Dedifferentiated amniotic fluid mesenchymal stem cell (primary cell): Measurements from ENCODE around the gene ACAA2.
"Not testable (repeated sequence)": the region's sequence is repeated elsewhere in the genome, so short reads cannot be mapped to it uniquely, and the experiment has no call there.

ENCODE experiments used
- DNase-seq: peaks from one replicate; pipeline ENCODE4 v3.0.0-alpha.2; 2016; ENCODE audit errors: extremely low spot score

Gene ACAA2

DNA sequence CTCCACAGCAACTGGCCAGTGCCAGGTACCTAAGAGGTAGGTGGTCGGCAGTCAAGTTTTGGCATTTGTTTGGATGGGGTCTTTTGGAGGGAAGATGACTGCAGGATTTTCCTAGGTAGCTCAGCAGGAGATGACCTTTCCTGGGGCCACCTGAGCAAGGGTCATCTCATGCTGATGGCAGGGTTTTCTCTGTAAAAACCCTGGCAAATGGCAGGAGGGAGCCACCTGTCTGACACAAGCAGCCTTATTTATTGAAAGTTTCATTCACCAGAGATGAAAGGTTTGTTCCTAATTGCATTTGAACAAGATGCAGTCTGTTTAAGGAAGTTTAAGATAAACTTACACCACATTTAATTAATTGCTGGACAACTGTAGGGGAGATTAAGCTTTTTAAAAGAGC lies 31.6 kb upstream of the ACAA2 start:
- DNase-seq: no peak

DNA sequence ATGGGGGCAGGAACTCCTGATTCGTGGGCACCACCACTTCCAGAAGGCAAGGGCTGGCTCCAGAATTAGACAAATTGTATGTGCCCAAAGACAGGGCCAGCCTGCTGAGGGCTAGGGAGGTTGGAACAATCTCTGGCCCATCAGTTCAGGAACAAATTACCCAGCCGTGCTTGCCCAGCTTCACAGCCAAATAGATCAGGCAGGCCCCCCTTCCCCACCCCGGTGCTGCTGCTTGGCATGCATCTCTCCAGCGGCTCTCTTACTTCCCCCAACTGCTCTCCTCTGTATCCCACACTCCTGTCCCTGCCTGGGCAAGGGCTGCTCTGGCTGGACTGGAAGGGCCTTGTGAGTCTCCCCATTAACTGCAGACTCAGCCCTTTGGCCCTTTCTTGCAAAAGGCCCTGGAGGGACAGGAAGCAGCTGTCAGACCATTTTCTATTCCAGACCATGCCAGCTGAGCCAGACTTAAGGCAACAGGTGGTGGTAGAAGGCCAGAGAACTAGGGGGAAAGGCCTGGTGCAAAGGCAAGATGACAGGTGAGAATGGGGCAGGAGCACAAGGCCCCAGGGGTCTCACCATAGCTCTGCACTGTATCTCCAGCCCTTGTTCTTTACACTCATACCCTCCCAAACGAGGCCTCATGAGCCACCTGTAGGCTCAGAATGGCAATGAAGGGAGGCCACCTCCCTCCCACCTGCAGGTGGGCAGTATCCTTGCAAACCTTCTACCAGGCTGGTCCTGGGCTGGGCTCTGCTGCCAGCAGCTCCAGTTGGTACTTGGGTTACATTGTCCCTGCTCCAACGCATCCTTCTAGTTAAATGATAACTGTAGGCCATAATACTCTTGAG lies 30.7 kb upstream of the ACAA2 start:
- DNase-seq: no peak

DNA sequence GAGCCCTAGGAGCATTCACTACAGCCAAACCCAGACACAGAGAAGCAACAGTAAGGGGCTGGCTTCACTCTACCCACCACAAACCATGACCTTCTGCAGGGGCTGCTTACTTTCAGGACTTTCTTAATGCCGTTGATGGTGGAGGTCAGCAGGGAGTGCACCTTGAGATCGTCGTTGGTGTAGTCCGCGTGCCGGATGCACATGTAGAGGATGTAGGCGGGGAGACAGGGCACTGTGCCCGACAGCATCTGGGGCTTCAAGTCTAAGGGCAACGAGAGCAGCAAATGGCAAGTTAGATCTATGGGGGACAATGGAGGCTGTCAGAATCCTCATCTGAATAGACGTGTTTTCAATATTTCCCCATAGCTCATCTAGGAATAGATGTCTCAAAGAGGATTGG lies 29.8 kb upstream of the ACAA2 start:
- no peak for DNase-seq

DNA sequence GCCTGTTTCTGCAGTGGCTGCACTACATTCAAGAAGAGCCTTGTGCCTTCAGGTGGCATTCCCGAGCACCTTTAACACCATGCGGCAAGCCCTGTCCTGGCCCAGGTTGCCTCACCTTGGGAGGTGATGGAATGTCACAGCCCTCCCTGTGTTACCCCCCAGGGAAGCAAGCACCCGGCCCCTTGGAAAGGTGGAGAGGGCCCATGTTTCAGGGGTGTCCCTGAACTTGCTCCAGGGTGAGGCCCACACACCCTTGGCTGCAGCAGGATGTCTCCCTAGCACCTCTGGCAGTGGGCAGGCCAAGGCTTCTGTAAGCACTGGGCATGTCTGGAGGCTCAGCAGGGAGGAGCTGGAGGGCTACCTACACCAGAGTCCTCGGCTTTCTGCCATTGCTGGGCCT lies 29.3 kb upstream of the ACAA2 start:
- no peak for DNase-seq

DNA sequence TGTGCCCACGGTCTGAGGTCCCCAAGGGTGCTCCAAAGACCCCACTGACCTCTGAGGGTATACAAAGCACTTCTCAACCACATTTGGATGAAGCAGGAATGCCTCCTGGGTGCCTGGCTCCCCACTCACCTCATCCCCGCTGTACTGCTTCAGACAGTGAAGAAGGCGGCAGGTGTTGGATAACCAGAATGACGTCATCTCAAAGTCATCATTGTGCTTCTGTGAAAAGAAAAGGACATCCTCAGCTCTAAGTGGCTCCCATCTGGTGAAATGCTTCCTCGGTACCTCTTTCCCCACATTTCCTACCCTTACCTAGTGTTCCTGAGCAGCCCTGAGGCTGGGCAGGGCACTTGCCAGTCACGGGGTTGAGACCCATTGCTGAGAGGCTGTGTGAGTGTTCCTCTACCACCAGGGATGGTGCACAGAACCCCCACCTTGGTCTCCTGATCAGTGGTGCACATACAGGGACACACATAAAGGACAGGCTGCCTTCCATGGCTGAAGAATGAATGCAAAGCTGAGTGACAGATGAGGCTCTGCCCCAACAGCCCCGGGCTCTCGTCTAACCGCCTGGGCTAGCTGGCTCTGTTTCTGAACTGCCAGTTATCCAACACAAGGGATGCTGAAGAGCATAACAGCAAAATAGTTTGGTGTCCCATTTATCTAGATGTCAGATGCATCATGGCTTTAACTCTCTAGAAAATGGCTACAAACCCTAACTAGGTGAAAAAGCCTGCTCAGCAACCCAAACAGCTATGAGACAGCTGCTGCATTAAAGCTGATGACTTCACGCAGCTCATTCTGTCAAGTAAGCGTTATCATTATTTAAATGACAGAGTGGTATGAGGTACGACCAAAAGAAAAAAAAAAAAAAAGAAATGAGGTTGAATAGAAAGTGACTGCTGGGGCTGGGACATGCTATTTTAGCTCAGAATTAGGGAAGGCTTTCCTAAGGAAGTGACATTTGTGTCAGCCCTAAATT lies 28.2 kb upstream of the ACAA2 start:
- no peak for DNase-seq

DNA sequence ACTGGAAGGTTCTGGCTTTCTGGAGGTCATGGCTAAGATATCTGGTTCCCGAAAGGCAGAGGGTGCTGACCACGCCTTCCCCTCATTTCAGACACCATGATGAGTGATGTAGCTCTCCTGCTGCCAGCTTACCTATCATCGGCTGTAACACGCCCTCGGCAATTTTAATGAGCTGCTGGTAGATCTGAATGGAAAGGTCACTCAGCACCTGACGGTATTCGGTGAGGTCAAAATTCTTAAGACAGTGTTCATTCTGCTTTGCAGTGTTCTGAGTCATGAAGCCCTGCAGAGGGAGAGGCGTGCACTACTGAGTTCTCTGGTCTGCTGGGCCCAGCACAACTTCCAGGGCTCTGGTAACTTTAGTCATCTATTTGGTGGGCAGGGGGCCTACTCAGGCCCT lies 25.7 kb upstream of the ACAA2 start:
- no peak for DNase-seq

DNA sequence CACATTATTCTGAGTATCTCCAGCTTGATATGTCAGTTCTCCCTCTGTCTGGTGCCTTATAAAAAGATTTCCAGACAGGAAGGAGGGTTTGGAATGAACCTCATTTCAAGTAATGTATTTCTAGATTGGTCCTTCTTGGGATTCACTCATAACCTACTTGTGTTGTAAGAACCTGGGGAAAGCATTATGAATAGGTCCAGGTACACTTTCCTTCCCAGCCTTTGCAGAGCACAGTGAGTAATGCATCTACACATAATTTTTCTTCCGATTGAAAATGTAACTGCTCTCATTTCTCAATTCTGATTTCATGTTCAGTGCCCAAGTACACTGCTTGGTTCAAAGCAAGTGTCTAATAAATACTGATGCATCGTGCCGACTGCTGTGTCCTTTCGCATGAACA lies 25.0 kb upstream of the ACAA2 start:
- DNase-seq: no peak

DNA sequence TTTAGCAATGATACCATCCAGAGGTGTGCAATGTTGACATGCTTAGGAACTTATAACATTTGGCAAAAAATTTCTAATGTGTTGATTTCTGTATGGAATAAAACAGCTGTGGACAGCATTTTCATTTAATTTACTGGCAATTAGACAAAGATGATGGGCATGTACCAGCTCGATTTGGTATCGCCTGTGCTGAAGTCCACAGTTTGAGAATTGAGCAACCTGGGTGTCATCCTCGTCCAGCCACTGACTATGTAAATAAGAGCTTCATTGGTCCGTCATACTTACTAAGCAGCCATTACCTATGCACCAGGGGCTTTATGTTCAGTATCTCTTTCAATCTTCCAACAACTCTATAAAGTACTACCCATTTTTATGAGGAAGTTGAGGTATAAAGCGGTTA lies 24.6 kb upstream of the ACAA2 start:
- no peak for DNase-seq

DNA sequence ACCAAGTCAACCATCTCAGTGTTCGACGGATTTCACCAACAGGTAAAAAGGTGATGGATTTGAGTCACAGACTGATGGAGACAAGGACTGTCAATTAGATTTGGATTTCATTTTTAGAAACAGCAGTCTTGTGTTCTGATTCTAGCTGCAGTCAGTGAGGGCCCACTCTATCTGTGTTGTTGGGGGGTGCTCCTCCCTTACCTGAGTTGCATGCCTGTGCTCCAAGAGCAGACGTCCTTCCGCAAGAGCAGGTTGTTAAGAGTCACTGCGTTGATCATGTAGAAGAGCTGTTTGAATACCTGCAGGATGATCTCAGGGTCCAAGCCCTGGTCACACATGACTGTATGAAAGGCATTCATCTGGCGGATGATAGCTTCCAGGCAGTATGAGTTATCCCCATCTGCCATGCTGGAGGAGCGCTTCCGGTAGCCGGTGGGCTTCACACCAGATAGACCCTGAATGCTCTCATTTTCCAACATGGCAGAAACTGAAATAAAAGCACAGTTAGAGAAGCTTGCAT lies 24.0 kb upstream of the ACAA2 start:
- not testable (repeated sequence) for DNase-seq

DNA sequence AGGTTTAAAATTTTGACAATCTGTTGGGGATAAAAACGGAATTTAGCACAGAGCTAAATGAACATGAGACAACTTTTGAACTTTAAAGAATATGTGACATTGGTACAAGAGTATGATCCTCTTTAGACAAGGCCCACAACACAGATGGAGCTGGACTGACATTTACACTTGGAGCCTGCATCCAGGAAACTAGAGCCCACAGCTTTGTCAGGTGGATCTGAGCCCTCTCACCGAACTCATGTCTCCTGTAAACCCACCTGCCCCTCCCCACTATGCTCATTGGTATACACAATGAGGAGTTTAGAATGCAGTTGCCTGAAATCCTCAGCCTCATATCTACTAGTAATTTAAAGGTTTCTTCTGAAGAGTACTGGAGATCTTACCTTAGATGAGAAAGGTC lies 22.1 kb upstream of the ACAA2 start:
- DNase-seq: no peak

DNA sequence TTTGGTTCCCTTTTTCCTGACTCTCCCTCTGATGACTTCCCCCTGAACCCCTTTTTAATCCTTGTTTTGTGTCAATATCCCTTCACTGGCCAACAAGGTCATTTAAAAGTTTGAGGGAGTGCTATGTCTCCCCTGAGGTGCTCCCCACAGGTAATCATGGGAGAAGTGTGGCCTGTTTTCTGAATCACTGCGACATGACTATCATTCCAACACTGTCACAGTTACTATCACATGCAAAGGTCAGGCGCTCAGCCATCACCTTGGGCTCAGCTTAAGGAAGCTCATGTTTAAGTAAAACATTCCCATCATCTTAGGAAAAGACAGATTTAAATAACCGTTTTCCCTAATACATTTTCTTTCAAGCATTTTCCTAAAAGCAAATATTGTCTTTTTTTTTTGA lies 20.9 kb upstream of the ACAA2 start:
- DNase-seq: no peak

DNA sequence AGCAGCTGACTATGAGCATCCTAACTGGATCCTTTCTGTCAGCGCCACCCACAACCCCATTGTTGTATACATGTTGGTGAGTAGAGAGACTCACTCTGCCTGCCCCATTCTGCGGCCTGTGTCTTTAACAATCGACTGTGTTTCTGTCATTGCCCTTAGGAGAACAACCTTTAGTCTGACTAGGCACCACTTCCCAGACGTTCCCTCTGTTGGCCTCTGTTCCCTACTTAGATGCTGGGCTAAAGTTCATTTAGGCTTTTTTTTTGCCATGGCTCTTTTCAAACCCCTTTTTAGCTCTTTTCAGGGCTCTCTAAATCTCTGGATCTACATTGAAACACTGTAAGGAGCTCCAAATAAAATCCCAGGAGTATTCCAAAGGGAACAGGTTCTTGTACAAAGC lies 20.5 kb upstream of the ACAA2 start:
- no peak for DNase-seq

DNA sequence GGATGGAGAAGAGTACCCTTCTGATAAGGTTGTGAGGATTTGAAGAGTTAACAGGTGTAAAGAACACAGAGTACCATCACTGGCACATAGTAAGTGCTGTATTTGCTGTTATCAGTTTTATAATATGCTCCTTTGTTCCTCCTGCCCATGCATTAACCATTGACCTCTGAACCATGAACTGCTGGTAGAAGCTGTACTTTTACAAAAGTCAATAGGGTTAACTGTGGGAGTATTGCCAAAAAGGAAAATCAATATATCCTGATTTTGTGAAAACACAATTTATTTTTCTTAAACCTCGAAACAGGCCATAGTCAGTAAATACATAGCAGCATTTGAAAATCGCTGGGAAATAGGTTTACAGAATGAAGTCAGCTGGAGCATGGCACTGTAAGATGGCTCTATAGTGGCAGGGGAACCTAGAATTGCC lies 18.9 kb upstream of the ACAA2 start:
- DNase-seq: no peak

DNA sequence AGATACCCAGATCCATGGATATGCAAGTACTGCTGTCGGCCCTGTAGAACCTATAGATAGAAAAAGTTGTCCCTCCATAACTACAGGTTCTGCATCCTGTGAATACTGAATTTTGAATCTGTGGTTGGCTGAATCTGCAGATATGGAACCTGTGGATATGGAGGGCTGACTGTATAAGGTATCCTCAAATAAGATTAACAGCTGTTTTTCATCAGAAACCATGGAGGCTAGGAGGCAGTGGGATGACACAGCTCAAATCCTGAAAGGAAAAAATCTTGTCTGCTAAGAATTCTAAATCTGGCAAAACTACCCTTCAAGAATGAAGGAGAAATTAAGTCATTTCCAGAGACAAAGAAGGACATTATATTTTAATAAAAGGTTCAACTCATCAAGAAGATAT lies 14.7 kb upstream of the ACAA2 start:
- no peak for DNase-seq

DNA sequence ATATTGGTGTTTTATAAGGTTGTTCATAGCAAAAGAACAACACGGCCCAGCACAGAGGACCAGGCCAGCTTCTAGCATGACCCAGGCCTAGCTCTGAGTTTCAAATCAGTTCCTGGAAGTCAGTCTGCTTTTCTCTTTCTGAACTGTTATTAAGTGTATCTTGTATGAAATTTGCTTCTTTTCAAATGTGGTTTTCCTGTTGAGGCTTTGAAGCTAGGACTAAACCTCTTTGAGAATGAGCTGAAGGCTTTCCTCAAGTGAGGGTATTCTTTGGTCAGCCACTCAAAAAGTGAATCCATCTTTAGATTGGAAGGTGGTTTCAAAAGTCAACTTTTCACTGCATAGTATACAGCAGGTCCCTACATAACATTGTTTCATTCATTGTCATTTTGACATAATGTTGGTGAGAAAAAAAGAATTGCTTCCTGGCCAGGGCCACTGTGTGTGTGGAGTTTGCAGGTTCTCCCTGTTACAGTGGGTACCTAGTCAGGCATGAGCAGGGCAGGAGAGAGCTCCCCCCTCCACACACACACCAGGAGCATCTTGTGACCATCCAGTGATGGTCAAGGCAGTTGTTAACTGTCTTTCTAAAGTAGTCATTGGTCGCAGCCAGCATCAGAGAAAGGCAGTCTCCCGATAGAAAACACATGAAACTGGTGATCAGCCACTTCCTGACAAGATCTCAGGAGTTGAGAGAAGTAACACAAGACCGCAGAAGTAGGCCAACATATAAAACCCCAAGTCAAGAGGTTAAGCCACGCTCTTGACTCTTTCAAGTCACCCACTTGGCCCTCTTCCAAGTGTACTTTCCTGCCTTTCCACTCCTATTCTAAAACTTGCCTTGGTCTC lies 6.7 kb upstream of the ACAA2 start:
- DNase-seq: no peak

DNA sequence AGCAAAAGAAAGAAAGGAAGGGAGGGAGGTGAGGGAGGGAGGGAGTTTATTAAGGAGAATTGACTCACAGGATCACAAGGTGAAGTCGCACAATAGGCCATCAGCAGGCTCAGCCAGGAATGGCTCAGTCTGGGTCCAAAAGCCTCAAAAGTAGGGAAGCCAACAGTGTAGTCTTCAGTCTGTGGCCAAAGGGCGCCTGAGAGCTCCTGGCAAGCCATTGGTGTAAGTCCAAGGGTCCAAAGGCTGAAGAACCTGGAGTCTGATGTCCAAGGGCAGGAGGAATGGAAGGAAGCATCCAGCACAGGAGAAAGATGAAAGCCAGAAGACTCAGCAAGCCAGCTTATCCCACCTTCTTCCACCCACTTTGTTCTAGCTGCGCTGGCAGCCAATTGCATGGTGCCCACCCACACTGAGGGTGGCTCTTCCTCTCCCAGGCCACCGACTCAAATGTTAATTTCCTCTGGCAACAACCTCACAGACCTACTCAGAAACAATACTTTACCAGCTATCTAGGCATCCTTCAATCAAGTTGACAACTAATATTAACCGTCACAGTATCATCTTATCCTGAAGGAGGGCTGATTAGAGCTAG lies 5.8 kb upstream of the ACAA2 start:
- DNase-seq: no peak

DNA sequence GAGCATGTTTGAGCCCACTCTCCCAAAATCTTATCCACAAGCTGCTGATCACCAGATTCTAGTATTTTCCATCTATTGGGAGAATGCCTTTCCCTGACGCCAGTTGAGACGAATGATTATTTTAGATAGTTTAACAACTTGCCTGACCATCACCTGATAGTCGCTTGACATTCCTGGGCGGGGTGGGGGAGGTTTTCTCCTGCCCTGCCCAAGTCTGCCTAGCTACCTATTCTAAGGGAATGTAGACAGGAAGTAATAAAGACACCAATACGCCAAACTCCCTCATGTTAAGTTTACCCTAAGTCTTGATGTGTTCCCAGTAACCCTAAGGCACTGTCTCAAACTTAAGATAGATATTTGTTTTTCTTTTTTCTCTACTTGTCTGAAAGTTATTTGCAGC lies 4.6 kb upstream of the ACAA2 start:
- DNase-seq: no peak

DNA sequence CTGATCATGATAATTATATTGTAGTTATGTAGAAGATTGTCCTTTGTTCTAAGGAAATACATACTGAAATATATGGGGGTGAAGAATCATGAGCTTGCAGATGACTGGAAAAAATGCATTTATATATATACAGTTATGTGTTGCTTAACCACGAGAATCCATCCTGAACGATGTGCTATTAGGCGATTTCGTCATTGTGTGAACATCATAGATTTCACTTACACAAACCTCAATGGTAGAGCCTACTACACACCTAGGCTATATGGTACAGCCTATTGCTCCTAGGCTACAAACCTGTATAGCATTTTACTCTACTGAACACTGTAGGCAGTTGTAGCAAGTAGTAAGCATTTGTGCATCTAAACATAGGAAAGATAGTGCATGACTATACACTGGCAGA lies 2.6 kb upstream of the ACAA2 start:
- no peak for DNase-seq

DNA sequence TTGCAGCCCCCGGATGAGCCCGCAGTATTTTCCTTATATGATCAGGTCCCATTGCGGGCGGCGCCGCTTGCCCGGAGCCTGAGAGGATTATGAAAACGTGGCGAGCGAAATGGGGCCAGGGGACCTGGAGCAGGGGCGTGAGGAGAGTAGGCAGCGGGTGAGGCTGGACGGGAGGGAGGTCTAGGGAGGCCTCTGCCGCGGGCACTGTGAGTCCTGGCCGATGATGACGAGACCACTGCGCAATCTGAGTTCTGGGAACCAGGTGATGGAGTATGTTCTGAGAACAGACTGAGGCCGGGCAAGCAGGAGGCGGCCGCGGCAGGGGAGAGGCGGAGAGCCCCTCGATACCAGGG lies 790 bp upstream of the ACAA2 start:
- peak; percentile 54 for DNase-seq

DNA sequence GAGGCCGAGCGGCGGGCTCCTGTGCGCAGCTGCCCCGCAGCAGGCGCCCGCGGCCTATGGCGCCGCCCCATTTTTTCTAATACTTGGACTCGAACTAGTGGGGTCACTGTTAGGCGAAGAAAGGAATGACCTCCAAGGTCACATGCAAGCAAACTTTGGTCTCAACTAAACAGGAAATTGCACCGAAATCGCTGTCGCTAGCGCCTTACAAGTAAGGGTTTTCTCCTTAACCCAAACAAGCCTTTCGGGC lies 339 bp downstream of the ACAA2 start:
- no peak for DNase-seq

DNA sequence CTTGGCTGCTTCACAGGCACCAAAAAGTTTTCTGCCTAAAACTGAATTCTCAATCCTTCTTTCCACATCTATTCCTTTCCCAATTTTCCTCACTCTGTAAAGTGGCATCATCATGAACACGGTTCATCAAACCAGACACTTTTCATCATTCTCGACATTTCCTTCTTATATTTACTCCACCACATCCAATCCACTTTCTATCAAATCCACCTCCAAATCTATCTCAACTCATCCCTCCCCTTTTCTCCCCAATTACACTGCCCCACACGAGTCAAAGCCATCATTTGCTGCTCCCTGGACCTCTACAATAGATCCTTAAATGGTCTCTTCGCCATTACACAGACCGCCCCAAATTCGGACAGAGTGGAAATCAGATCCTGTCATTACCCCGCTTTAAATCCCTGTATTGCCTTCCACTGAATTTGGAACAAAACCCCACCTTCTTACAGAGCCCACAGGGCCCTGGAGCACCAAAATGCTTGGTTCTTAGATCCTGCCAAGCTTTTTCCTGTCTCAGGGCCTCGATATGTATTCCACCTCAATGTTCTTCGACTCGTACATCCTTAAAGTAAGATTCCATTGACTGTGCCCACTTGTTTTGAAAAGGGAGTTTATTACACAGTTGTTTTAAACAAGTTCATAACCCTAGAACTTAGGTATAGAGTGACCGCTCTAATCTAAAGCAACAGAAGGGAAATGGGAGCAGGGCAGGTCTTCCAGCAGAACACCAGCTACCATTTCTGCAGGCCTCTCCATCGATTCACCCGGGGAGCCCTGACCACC lies 856 bp downstream of the ACAA2 start:
- no peak for DNase-seq
